VCaP (cell line): ENCODE results near the gene ARPC1B.

Experiments
- H3K27ac ChIP-seq: fragments of 450-650 bp; 2 replicates; pipeline ENCODE4 v1.5.1; 2017
- TF ChIP-seq, protein P1 (sequence below): fragments of 450-650 bp; conservative IDR thresholded peaks from 2 replicates; pipeline ENCODE4 v1.5.1; 2017; ENCODE audit warnings: mild to moderate bottlenecking, moderate library complexity

ARPC1B gene

DNA sequence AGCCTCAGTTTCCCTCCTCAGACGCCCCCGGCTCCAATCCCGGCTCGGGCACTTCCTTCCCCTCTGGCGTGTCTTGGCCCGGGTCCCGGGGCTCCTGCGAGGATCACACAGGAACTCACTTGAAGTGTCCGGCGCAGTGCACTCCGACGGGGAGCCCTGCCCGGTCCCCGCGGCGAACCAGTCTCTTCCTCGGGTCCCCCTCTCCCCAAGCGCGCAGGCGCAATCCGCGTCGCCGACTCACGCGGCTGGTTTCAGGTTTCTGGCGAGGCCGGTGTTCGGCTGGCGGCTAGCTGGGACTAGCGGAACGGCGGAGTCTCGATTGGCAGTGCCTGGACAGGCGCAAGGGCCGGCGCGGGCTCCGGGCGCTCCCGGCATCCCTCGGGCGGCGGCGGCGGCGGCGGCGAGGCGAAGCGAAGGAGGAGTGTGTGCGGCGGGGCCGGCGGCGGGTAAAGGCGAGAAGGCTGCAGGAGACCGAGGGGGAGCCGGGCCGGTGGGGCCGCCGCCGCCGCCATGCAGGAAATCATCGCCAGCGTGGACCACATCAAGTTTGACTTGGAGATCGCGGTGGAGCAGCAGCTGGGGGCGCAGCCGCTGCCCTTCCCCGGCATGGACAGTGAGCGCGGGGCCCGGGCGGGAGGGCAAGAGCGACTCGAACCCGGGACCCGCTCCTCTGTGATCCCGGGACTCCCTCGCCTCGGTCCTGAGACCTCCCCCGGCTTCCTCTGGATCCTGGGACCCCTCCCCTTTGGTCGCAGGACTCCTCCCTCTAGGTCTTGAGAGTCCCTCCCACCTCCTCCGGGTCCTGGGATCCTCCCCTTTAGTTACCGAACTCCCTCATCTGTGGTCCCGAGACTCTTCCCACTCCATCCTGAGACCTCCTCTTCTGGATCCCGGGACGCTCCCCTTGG lies 64.3 kb downstream of the ARPC1B start, which contains the start of the genes CPSF4 and PTCD1:
Gene CPSF4 (plus strand): TSS at position 371 of the 908 bp plus-strand sequence. CDS start 140 bp downstream, at position 511.
Gene PTCD1 (minus strand): TSS at position 226 of the 908 bp plus-strand sequence. CDS start 3,556 bp downstream, outside the sequence.
- peak within 1 kb of the TSS; percentile 94 for H3K27ac ChIP-seq
- TF ChIP-seq, protein P1, sequence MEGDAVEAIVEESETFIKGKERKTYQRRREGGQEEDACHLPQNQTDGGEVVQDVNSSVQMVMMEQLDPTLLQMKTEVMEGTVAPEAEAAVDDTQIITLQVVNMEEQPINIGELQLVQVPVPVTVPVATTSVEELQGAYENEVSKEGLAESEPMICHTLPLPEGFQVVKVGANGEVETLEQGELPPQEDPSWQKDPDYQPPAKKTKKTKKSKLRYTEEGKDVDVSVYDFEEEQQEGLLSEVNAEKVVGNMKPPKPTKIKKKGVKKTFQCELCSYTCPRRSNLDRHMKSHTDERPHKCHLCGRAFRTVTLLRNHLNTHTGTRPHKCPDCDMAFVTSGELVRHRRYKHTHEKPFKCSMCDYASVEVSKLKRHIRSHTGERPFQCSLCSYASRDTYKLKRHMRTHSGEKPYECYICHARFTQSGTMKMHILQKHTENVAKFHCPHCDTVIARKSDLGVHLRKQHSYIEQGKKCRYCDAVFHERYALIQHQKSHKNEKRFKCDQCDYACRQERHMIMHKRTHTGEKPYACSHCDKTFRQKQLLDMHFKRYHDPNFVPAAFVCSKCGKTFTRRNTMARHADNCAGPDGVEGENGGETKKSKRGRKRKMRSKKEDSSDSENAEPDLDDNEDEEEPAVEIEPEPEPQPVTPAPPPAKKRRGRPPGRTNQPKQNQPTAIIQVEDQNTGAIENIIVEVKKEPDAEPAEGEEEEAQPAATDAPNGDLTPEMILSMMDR: no peak

DNA sequence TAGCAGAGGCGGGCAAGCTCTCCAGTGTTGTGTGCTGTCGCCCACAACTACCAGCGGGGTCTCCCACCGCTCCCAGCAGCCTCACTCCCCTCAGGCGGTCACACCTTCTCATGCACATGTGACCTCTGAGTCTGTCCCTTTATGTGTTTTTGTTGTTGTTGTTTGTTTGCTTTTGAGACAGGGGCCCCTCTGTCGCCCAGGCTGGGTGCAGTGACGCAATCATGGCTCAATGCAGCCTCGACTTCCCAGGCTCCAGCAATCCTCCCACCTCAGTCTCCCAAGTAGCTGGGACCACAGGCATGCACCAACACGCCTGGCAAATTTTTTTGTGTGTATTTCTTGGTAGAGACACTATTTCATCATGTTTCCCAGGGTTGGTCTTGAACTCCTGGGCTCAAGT lies 65.7 kb downstream of the ARPC1B start:
- TF ChIP-seq, protein P1: no peak
- H3K27ac ChIP-seq: no peak overlapping the region; the same call in 1 of the 2 replicates
